ENCODE results near the gene SLC22A23.

DNA sequence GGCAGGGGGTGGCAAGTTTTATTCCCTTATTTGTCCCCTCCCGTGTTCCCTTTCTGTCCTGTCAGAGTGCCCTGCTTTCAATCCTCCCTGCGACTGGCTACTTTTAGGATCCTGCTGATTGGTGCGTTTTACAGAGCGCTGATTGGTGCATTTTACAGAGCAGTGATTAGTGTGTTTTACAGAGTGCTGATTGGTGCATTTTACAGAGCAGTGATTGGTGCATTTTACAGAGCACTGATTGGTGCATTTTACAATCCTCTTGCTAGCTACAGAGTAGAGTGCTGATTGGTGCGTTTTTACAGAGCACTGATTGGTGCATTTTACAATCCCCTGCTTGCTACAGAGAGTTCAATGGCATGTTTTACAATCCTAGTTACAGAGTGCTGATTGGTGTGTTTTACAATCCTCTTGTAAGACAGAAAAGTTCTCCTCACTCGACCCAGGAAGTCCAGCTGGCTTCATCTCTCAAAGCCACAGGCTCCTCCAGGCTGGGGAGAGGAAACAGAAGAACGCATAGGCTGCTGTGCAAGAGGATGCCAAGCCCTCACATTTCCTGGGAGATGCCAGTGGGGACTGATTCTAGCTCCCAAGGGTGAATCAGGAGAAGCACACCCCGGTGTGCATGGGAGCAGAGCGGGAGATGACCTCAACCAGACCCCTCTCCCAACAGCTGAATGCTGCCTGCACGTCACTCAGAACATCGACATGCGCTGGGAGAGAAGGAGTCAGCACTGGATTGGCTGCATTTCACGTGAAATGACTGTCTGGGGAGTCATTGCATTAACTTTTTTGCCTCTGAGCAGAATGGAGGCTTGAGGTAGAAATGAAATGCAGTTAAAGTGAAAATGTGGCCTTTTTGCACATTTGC lies 48.3 kb upstream of the SLC22A23 start:
- TF ChIP-seq, protein P1, sequence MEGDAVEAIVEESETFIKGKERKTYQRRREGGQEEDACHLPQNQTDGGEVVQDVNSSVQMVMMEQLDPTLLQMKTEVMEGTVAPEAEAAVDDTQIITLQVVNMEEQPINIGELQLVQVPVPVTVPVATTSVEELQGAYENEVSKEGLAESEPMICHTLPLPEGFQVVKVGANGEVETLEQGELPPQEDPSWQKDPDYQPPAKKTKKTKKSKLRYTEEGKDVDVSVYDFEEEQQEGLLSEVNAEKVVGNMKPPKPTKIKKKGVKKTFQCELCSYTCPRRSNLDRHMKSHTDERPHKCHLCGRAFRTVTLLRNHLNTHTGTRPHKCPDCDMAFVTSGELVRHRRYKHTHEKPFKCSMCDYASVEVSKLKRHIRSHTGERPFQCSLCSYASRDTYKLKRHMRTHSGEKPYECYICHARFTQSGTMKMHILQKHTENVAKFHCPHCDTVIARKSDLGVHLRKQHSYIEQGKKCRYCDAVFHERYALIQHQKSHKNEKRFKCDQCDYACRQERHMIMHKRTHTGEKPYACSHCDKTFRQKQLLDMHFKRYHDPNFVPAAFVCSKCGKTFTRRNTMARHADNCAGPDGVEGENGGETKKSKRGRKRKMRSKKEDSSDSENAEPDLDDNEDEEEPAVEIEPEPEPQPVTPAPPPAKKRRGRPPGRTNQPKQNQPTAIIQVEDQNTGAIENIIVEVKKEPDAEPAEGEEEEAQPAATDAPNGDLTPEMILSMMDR (IDR thresholded peaks at IDR 0.05 in 4 of 5, conservative IDR thresholded peaks at IDR 0.05 in 1 of 5), result no peak
- no peak for TF ChIP-seq POLR2A (IDR thresholded peaks at IDR 0.05)

All from gastrocnemius medialis (tissue), 4 donors.